DND-41 (cell line): ENCODE data around the gene KLF6.

Experiments
- EZH2 ChIP-seq: IDR thresholded peaks from 3 replicates; pipeline ENCODE4 v1.6.1; 2012; ENCODE audit warnings: borderline replicate concordance, low read depth, mild to moderate bottlenecking, moderate library complexity, low read length, inconsistent platforms; ENCODE audit not compliant: severe bottlenecking
- TF ChIP-seq, protein P1 (sequence below): IDR thresholded peaks from 2 replicates; pipeline ENCODE4 v1.5.1; 2012; ENCODE audit warnings: borderline replicate concordance, low read length, moderate library complexity, mild to moderate bottlenecking; ENCODE audit not compliant: poor library complexity, severe bottlenecking; ENCODE audit errors: extremely low read depth

DNA sequence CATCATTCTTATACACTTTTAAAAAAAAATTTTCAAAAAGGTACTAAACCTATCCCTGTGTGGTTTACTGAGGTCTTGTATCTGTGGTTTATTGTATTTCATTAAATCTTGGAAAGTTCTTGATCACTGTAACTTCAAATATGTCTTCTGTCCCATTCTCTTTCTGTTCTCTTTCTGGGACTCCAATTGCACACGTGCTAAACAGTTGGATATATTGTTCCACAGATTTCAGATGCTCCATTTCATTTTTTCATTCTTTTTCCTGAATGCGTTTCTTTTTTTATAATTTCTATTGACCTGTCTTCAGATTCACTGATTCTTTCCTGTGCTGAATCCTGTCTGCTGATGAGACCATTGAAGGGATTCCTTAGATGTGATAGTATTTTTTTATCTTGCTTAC lies 4.6 kb upstream of the KLF6 start:
- TF ChIP-seq, protein P1, sequence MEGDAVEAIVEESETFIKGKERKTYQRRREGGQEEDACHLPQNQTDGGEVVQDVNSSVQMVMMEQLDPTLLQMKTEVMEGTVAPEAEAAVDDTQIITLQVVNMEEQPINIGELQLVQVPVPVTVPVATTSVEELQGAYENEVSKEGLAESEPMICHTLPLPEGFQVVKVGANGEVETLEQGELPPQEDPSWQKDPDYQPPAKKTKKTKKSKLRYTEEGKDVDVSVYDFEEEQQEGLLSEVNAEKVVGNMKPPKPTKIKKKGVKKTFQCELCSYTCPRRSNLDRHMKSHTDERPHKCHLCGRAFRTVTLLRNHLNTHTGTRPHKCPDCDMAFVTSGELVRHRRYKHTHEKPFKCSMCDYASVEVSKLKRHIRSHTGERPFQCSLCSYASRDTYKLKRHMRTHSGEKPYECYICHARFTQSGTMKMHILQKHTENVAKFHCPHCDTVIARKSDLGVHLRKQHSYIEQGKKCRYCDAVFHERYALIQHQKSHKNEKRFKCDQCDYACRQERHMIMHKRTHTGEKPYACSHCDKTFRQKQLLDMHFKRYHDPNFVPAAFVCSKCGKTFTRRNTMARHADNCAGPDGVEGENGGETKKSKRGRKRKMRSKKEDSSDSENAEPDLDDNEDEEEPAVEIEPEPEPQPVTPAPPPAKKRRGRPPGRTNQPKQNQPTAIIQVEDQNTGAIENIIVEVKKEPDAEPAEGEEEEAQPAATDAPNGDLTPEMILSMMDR: no peak
- no peak for TF ChIP-seq EZH2
